HUES48 (cell line): ENCODE measurements around the gene POU6F2.

Source experiments
- H3K27ac ChIP-seq: one replicate; pipeline ENCODE4 v1.7.0; 2013; ENCODE audit warnings: low read depth, low read length, inconsistent platforms
- H3K27me3 ChIP-seq: 2 replicates; pipeline ENCODE4 v1.6.1; 2013; ENCODE audit warnings: mild to moderate bottlenecking, low read length; ENCODE audit not compliant: control insufficient read depth, insufficient read depth
- H3K36me3 ChIP-seq: 2 replicates; pipeline ENCODE4 v1.6.1; 2013; ENCODE audit warnings: low read length; ENCODE audit not compliant: control insufficient read depth, insufficient read depth
- H3K4me1 ChIP-seq: 2 replicates; pipeline ENCODE4 v1.6.1; 2013; ENCODE audit warnings: mild to moderate bottlenecking, low read length; ENCODE audit not compliant: control insufficient read depth, insufficient read depth
- H3K4me3 ChIP-seq: 2 replicates; pipeline ENCODE4 v1.5.1; 2013; ENCODE audit warnings: mild to moderate bottlenecking, low read depth, low read length
- H3K9ac ChIP-seq: 2 replicates; pipeline ENCODE4 v1.6.1; 2013; ENCODE audit warnings: mild to moderate bottlenecking, low read depth, low read length, moderate library complexity
- H3K9me3 ChIP-seq: 2 replicates; pipeline ENCODE4 v1.6.1; 2013; ENCODE audit warnings: low read length; ENCODE audit not compliant: control insufficient read depth, insufficient read depth

Gene POU6F2

DNA sequence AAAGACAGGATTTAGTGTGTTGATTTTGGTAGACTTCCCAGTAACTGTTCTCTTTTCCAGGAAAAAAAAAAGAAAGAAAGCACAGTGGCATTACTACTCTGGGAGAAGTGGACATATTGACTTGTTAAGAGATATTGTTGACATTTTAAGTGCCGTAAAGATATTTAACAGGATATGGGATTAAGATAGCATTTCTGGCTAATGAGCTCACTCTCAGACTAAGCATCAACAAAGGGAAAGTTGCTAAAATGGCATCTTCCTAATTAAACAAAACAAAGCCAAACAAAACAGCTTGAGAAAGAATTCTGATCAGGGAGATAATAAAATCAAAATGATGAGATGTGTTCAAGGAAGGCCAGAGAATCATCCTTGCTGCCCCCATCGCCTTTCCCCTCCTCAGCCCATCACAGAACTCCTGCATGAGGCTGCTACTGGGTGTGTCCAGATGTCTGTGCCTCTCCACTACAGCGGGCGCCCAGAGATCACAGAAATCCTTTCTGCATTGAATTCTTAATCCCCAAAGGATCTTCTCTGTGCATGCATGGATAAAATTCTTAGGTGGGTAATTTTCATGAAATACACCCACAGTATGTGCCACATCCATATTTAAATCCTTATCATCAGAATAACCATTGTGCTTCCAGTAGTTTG is 270.5 kb downstream of the POU6F2 start:
- Histone ChIP-seq H3K9ac (no peak overlapping the region), H3K4me1 (peaks cover 18% of the 10 kb centered on the region), H3K4me3 (no peak overlapping the region), H3K36me3 (no peaks in the 10 kb centered on the region), H3K27me3 (no peaks in the 10 kb centered on the region), H3K27ac (peak overlapping the region; percentile 18), H3K9me3 (no peaks in the 10 kb centered on the region)

DNA sequence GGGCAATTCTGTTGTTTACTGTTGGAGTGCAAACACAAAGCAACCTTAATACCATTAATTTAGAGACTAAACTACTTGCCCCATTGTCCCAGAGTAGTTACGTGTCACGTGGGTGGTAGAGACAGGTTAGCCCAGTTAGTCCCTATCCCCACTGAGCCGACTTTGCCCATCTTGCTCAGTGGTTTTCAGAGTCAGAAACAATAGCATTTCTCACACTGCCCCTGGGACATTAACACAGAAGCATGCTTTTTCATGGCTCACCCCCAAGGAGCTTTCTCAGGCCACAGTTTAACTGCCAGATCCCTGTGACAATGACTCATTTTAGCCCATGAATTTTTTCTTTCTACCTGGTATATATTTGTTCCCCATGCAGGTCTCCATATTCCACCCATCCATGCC is 271.0 kb downstream of the POU6F2 start:
- Histone ChIP-seq H3K4me3 (no peak overlapping the region), H3K27me3 (no peaks in the 10 kb centered on the region)

DNA sequence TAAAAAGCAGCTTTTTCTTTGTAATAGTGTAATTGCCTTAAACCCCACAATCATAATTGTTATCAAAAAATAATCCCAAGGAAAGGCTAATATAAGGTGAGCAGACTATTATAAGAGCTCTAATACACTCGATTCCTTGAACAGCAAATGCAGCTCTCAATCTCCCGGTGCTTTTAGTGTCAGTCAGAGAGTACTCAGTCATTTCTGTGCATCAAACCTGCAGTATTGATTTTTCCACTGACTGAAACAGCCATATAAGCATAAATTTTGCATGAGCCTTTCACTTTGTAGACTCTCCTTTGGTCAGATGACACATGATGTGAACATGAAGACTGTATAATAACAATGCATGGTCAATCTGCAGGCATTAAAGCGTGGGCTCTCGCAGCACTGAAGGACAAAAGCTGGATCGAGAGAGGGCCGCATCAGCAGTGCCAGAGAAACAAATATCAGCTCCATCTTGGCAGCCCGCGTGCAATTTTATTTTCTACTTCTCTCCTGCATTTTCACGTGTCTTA is 272.0 kb downstream of the POU6F2 start:
- no peak overlapping the region for H3K9ac ChIP-seq
- no peak overlapping the region for H3K4me3 ChIP-seq

More for the DNA sequence above, 271.0 kb downstream of the POU6F2 start:
- no peaks in the 10 kb centered on the region for H3K9me3 ChIP-seq
- no peaks in the 10 kb centered on the region for H3K36me3 ChIP-seq
- H3K9ac ChIP-seq: no peak overlapping the region
- H3K4me1 ChIP-seq: peaks cover 19% of the 10 kb centered on the region
- H3K27ac ChIP-seq: peak overlapping the region; percentile 18

DNA sequence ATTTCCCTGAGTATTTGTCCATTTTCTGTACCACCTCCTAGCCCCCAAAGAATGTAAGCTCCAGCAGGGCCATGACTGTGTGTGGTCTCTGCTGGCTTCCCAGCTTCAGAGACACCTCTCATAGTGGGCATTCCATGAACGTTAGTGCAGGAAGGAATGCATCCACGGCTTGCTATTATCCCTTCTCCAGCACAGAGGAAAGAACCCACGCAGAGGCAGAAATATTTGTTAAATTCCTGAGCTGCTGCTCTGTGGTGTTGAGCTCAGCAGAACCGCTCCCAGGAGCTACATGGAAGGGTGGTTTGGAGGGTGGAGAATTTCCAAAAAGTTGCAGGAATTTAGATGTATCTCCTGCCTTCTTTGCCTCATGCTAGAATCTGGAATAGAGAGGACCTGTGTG is 275.2 kb downstream of the POU6F2 start:
- peaks cover 19% of the 10 kb centered on the region for H3K4me1 ChIP-seq

More for the DNA sequence above, 272.0 kb downstream of the POU6F2 start:
- H3K36me3 ChIP-seq: no peaks in the 10 kb centered on the region
- no peaks in the 10 kb centered on the region for H3K9me3 ChIP-seq
- H3K27me3 ChIP-seq: no peaks in the 10 kb centered on the region
- H3K27ac ChIP-seq: no peak overlapping the region
- peaks cover 19% of the 10 kb centered on the region for H3K4me1 ChIP-seq

DNA sequence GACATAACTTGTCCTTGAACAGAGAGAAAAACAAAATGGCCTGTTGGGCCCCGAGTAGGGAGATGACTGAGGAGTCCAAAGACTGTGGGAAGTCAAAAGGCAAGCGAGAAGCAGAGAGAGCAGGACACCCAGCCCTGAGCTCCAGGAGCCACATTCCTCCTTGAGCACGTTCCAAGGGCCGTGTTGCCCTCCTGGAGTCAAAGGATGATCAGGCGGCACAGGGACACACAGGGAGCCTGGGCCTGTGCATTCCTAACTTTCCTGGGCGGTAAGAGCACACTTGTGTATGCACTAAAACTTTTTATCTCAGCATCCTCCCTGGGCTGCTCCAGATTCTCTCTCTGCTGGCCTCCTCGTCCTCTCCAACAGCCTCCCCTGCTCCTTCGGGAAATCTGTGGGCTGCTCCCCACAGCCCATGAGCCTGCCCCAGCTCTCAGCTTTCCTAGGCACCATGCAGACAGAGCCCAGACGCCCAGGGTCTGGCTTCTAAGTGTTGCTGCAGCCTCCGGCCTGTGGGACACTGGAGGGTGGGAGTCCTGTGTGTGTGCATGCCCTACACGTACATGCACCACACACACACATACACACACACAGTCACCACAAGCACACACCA is 281.8 kb downstream of the POU6F2 start:
- no peaks in the 10 kb centered on the region for H3K36me3 ChIP-seq
- H3K9me3 ChIP-seq: no peaks in the 10 kb centered on the region
- H3K9ac ChIP-seq: no peak overlapping the region
- no peaks in the 10 kb centered on the region for H3K27me3 ChIP-seq
- no peak overlapping the region for H3K27ac ChIP-seq
- H3K4me3 ChIP-seq: no peak overlapping the region
- H3K4me1 ChIP-seq: peaks cover 11% of the 10 kb centered on the region

More for the DNA sequence above, 275.2 kb downstream of the POU6F2 start:
- Histone ChIP-seq H3K4me3 (no peak overlapping the region), H3K27ac (no peak overlapping the region), H3K36me3 (no peaks in the 10 kb centered on the region), H3K27me3 (no peaks in the 10 kb centered on the region), H3K9ac (no peak overlapping the region), H3K9me3 (no peaks in the 10 kb centered on the region)

DNA sequence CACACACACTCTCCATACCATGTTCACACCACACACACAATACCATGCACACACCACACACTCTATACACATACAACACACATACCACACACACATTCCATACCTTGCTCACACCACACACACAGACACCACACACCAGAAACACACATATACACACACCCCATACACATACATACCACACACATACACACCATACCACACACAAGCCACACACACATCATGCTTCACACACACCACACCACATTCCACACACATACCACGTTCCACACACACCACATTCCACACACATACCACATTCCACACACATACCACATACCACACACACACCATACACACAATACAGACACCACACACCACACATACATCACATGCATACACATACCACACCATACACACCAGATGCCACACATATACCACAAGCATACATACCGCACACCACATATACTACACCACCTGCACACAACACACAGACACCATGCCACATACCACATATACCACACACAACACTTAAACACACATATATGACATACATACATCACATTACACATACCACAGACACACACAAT is 282.7 kb downstream of the POU6F2 start:
- H3K27me3 ChIP-seq: no peaks in the 10 kb centered on the region

DNA sequence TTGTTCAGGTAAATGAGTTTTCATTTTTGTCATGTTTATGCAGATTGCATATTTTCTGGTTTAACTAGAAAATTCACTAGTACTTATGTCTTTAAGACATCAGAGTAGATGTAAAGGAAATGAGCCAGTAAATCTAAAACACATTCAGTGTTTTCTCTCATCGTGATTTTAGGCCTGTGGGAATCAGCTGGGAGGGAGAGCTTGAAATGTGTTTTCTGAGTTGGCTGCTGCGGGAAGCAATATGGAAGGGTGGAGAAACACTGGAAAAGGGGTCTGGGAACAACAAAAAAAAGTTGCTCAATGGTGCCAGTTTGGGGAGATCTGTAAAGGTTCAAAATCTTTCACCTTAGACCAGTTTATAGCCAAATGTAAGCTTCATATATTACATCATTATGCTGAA is 284.1 kb downstream of the POU6F2 start:
- H3K27me3 ChIP-seq: no peaks in the 10 kb centered on the region
- no peak overlapping the region for H3K4me3 ChIP-seq
- no peaks in the 10 kb centered on the region for H3K9me3 ChIP-seq
- H3K4me1 ChIP-seq: peaks cover 30% of the 10 kb centered on the region
- no peaks in the 10 kb centered on the region for H3K36me3 ChIP-seq
- H3K27ac ChIP-seq: no peak overlapping the region
- H3K9ac ChIP-seq: no peak overlapping the region

More for the DNA sequence above, 282.7 kb downstream of the POU6F2 start:
- Histone ChIP-seq H3K36me3 (no peaks in the 10 kb centered on the region), H3K9ac (no peak overlapping the region), H3K4me3 (no peak overlapping the region), H3K9me3 (no peaks in the 10 kb centered on the region), H3K4me1 (peaks cover 16% of the 10 kb centered on the region), H3K27ac (no peak overlapping the region)

DNA sequence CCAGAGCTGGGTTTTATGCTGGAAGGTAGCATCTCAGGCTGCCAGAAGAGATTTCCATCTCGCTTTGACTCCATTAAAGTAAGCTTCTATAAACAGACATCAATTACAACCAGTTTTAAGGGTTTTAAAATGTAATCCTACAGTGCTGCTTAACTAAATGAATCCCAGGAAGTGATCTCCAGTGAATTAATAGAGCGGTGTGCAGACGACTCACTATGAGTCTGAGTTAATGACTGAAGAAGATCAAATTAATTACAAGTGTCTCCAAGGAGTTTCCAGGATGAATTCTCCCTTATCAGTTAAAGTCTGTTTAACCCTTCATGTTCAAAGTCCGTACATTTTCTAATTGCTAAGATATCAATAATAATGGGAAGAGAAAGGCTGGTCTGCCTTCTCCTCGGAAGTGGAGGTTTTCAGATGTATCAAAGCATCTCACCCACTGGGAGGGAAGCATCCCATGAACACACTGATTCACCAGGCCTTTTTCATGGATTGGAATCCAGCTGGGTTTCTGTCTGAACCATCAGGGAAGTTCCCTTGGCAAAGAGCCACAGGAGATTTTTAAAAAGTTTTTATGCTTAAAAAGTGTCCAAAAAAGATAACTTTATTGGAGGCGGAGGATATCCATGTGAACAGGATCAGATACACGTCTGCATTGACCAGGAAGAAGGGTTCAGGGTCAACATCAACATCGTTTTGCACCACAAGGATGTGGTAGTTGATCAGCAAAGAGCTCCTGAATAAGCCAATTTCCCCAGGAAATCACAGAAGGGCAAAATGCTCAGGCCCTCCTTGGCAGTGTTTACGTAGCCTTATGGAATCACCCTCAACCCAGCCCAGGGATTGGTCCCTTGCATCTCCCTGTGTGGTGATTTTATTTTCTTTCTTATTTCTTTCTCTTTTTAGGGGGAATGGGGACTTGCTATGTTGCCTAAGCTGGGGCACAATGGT is 288.2 kb downstream of the POU6F2 start:
- H3K27ac ChIP-seq: peak overlapping the region; percentile 86
- H3K27me3 ChIP-seq: no peaks in the 10 kb centered on the region
- H3K4me3 ChIP-seq: no peak overlapping the region; the same call in 1 of the 2 replicates
- H3K9me3 ChIP-seq: no peaks in the 10 kb centered on the region
- H3K36me3 ChIP-seq: no peaks in the 10 kb centered on the region
- no peak overlapping the region for H3K9ac ChIP-seq
- H3K4me1 ChIP-seq: peaks cover 23% of the 10 kb centered on the region

DNA sequence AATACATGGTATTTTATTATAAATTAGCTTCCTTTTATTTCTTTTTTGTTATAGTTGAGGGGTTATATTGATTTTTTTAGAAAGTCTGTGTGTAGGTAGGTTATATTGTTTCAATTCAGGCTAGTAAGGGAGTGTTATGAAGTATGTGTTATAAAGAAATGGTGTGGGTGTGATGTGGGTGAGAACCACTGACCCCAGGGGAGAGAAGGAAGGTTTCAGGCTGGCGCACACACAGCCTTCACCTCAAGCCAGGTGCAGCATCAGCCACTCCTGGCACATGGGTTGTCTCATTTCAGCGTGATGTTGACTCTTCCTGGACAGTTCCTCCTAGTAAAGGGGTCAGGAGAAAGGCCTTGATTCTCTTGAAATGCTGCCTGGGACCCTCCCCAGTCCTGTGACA is 291.3 kb downstream of the POU6F2 start:
- Histone ChIP-seq H3K9ac (no peak overlapping the region), H3K27ac (no peak overlapping the region), H3K27me3 (no peaks in the 10 kb centered on the region), H3K4me3 (no peak overlapping the region), H3K36me3 (no peaks in the 10 kb centered on the region), H3K9me3 (no peaks in the 10 kb centered on the region), H3K4me1 (peaks cover 37% of the 10 kb centered on the region)

DNA sequence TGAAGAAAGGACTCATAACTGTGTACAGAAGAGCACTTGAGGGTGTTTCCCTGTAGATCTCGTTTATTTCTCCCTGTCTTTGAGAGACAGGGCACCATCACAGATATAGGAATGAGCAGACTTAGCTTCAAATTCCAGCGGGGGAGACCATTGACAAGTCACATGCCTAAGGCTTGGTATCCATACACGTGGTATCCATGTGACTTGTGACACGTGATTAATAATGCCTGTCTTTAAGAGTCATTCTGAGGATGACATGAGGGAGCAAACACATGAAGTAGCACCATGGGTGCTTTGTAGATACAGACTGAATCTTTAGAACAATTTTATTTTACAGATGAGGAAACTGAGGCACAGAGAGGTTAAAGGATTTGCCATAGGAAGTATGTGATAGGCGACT is 292.3 kb downstream of the POU6F2 start:
- H3K4me3 ChIP-seq: no peak overlapping the region
- H3K27ac ChIP-seq: no peak overlapping the region
- no peaks in the 10 kb centered on the region for H3K36me3 ChIP-seq
- H3K9ac ChIP-seq: no peak overlapping the region
- peaks cover 36% of the 10 kb centered on the region for H3K4me1 ChIP-seq
- H3K27me3 ChIP-seq: no peaks in the 10 kb centered on the region
- H3K9me3 ChIP-seq: no peaks in the 10 kb centered on the region
